ENCODE results near the gene MAF. TPM values are rescaled to one million over a fixed set of nuclear protein-coding genes. Genes with fewer than 3 reads are reported as not detected.

MAF gene
- total RNA-seq, 1 experiment from 2014 or later: 6.6 TPM

DNA sequence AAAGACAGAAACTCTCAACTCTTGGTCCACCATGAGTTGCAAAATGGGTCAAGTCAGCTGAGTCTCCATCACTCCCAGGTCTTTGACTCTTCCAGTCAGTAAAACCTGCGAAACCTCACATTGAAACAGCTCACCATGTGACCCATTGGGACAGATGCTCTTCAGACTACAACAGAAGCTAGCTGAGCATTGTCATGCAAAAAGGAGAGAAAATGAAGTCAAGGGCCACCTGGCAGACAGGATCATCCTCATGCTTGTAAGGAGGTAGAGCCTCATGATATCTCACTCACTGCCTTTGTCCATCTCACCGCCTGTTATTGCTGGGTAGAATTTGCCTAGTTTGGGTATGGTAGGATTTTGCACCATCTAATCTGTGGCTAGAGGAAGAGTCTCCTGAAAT lies 50.2 kb downstream of the MAF start (continued):
- TF ChIP-seq, protein P1, sequence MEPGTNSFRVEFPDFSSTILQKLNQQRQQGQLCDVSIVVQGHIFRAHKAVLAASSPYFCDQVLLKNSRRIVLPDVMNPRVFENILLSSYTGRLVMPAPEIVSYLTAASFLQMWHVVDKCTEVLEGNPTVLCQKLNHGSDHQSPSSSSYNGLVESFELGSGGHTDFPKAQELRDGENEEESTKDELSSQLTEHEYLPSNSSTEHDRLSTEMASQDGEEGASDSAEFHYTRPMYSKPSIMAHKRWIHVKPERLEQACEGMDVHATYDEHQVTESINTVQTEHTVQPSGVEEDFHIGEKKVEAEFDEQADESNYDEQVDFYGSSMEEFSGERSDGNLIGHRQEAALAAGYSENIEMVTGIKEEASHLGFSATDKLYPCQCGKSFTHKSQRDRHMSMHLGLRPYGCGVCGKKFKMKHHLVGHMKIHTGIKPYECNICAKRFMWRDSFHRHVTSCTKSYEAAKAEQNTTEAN (CRISPR knock-in tag; IDR thresholded peaks at IDR 0.05): no peak
- TF ChIP-seq USF2 (CRISPR knock-in tag; IDR thresholded peaks at IDR 0.05): peak; percentile 22; the same call in 1 of the 2 replicates
- no peak for TF ChIP-seq ZSCAN18 (CRISPR knock-in tag; IDR thresholded peaks at IDR 0.05)
- no peak for TF ChIP-seq ATF1 (CRISPR knock-in tag; IDR thresholded peaks at IDR 0.05)
- no peak for TF ChIP-seq NFYB (CRISPR knock-in tag; conservative IDR thresholded peaks at IDR 0.05; ENCODE audit: low read depth)

- TF ChIP-seq E2F4 (CRISPR knock-in tag; IDR thresholded peaks at IDR 0.05; ENCODE audit: borderline replicate concordance, low read depth) (no peak), ZNF416 (CRISPR knock-in tag; IDR thresholded peaks at IDR 0.05) (no peak), FOXJ3 (CRISPR knock-in tag; IDR thresholded peaks at IDR 0.05; ENCODE audit: borderline replicate concordance) (no peak), ELF4 (CRISPR knock-in tag; IDR thresholded peaks at IDR 0.05; ENCODE audit: low read depth) (no peak), ATF2 (CRISPR knock-in tag; IDR thresholded peaks at IDR 0.05; ENCODE audit: borderline replicate concordance, low read depth) (no peak), GRHL2 (CRISPR knock-in tag; IDR thresholded peaks at IDR 0.05; ENCODE audit: insufficient replicate concordance, severe bottlenecking) (no peak)
- TF ChIP-seq, protein P2, sequence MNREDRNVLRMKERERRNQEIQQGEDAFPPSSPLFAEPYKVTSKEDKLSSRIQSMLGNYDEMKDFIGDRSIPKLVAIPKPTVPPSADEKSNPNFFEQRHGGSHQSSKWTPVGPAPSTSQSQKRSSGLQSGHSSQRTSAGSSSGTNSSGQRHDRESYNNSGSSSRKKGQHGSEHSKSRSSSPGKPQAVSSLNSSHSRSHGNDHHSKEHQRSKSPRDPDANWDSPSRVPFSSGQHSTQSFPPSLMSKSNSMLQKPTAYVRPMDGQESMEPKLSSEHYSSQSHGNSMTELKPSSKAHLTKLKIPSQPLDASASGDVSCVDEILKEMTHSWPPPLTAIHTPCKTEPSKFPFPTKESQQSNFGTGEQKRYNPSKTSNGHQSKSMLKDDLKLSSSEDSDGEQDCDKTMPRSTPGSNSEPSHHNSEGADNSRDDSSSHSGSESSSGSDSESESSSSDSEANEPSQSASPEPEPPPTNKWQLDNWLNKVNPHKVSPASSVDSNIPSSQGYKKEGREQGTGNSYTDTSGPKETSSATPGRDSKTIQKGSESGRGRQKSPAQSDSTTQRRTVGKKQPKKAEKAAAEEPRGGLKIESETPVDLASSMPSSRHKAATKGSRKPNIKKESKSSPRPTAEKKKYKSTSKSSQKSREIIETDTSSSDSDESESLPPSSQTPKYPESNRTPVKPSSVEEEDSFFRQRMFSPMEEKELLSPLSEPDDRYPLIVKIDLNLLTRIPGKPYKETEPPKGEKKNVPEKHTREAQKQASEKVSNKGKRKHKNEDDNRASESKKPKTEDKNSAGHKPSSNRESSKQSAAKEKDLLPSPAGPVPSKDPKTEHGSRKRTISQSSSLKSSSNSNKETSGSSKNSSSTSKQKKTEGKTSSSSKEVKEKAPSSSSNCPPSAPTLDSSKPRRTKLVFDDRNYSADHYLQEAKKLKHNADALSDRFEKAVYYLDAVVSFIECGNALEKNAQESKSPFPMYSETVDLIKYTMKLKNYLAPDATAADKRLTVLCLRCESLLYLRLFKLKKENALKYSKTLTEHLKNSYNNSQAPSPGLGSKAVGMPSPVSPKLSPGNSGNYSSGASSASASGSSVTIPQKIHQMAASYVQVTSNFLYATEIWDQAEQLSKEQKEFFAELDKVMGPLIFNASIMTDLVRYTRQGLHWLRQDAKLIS (CRISPR knock-in tag; IDR thresholded peaks at IDR 0.05; ENCODE audit: borderline replicate concordance): no peak
- no peaks in the 10 kb centered on the region for H3K27me3 Mint-ChIP-seq (ENCODE audit: low read depth)
- H3K4me1 Mint-ChIP-seq: peaks cover 9% of the 10 kb centered on the region
- POLR2A ChIA-PET: no interaction called here
- no peak overlapping the region for H3K27ac Mint-ChIP-seq
- CTCF ChIA-PET: no interaction called here
- peaks cover 9% of the 10 kb centered on the region for H3K9me3 Mint-ChIP-seq
- H3K4me3 Mint-ChIP-seq: no peak overlapping the region
- no peak for ATAC-seq
- no peak for DNase-seq (ENCODE audit: low spot score)
- H3K36me3 Mint-ChIP-seq: no peaks in the 10 kb centered on the region
Observed at GRCh38 chr16:79547085-79547484, 53.5 kb downstream of the MAF start.
